H1 (cell line): Measurements from ENCODE around the gene MOB3C. TPM values are rescaled to one million over a fixed set of nuclear protein-coding genes. Genes with fewer than 3 reads are reported as not detected.

Experiments used
- BACH1 ChIP-seq: IDR thresholded peaks from 2 replicates; pipeline ENCODE4 v1.6.1; 2012; ENCODE audit warnings: low read length, improper control_type of control experiment
- EGR1 ChIP-seq: IDR thresholded peaks from 2 replicates; pipeline ENCODE4 v1.6.1; 2011; ENCODE audit warnings: low read depth, low read length, borderline replicate concordance
- JUND ChIP-seq: IDR thresholded peaks from 2 replicates; pipeline ENCODE4 v1.6.1; 2011; ENCODE audit warnings: mild to moderate bottlenecking, improper control_type of control experiment, low read length
- SUZ12 ChIP-seq: fragments of 200-600 bp; sonication (generic); IDR thresholded peaks from 2 replicates; pipeline ENCODE4 v1.6.1; 2012; ENCODE audit warnings: mild to moderate bottlenecking, inconsistent platforms, low read length, moderate library complexity, mixed read lengths
- polyA plus RNA-seq, 7 experiments: library from polyadenylated mRNA; depleted of rRNA in 3 of 7; stranded (reverse) in 5 of 7; unstranded in 2 of 7; fragments of >200 nt in 5 of 7; fragments of 200-250 nt in 2 of 7; gene quantifications; 1 replicate in 5 of 7; 2 replicates in 1 of 7; 4 replicates in 1 of 7; pipeline versions ENCODE4 v1.2.1 to v1.2.3, GENCODE V29; 2011 to 2013; ENCODE audit warnings: missing spikeins in 2 of 7, mixed read lengths in 2 of 7
- total RNA-seq: library from RNA; stranded (reverse); fragmentation: NEBNext Ultra II Directional; extraction: Animal tissue kit (Norgen Biotek cat#: 25700); gene quantifications from 2 replicates; pipeline ENCODE4 v1.2.1, GENCODE V29; 2021
- TF ChIP-seq, protein P1 (sequence below): IDR thresholded peaks from 2 replicates; pipeline ENCODE4 v1.6.1; 2012; ENCODE audit warnings: inconsistent platforms
- TF ChIP-seq, protein P2 (sequence below): IDR thresholded peaks from 2 replicates; pipeline ENCODE4 v1.6.1; 2011; ENCODE audit warnings: low read length, improper control_type of control experiment

MOB3C gene
- total and polyA plus RNA-seq, 2 of the 8 experiments (the other 6 are each of a cell fraction or from before 2014, with no cell fraction given) = 5.8 to 6.6 TPM

DNA sequence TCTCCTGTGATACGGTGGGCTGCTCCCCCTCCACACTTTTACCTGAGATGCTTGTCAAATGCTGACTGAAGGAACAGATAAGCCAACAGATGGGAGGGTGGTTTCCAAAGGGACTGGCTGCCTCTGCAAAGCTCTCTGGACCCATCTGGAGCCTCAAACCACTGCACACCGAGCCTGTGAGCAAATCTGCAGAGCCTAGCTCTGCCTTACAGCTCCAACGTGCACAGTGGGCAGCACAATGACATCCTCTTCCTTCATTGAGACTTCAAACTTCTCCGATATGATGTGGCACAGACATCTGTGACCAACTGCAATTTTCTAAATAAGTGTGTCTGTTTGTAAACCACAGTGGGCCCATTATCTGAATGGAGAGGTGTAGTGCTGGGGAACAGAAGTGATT, 38.9 kb downstream of the MOB3C start (continued):
- no peak for TF ChIP-seq EGR1
- no peak for TF ChIP-seq BACH1
- TF ChIP-seq, protein P1, sequence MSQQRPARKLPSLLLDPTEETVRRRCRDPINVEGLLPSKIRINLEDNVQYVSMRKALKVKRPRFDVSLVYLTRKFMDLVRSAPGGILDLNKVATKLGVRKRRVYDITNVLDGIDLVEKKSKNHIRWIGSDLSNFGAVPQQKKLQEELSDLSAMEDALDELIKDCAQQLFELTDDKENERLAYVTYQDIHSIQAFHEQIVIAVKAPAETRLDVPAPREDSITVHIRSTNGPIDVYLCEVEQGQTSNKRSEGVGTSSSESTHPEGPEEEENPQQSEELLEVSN = no peak
- no peak for TF ChIP-seq SUZ12
- TF ChIP-seq JUND = no peak
- TF ChIP-seq, protein P2, sequence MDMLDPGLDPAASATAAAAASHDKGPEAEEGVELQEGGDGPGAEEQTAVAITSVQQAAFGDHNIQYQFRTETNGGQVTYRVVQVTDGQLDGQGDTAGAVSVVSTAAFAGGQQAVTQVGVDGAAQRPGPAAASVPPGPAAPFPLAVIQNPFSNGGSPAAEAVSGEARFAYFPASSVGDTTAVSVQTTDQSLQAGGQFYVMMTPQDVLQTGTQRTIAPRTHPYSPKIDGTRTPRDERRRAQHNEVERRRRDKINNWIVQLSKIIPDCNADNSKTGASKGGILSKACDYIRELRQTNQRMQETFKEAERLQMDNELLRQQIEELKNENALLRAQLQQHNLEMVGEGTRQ = no peak
